ENCODE data around the gene PAX2.

PAX2 gene

GRCh38 chr10:100724531-100725027 is 20.8 kb upstream of the PAX2 start:
- no peak for DNase-seq (ENCODE audit: low read depth, low spot score)

DNA sequence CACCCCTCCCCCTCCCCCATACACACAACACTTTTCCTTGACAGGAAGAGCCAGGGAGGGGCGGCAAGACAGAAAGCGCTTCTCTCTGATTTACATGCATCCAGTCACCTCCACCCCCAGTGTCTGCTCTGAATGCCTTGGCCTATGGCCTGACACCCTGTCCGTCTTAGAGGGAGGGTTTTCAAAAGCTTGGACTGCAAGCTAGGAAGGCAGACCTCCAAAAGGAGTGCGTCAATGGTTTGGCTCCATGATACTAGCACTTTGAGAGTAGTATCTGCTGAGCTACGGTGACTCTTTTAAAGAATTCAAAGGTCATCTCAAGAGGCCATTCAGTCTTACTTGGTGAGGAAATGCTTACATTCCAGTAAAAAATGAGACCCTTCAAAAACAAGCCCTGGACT is 20.3 kb upstream of the PAX2 start:
- DNase-seq (ENCODE audit: low read depth, low spot score), result no peak

DNA sequence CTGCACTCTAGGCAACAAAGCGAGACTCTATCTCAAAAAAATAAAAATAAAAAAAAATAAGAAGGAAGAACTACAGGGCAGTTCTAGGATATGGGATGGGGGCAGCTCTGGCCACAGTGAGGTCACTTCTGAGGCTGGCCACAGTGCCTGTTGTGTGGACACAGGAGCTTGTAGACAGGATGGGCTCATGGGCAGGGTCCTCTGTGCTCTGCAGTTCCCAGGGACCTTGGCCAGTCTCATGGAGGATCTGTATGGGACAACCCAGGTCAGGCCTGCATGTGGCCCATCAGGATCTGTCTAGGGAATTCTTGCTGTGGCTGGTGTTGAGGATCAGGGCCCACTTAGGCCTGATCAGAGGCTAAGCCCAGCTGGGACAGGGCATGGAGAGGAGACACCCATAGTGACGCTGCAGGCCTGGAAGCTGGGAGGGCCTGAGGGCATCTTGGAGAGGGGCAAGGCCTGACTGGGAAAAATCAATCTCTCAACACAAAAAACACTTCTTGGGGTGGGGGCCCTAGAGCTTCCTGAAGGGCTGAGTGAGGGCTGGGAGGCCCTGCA is 19.4 kb upstream of the PAX2 start:
- no peak for DNase-seq (ENCODE audit: low read depth, low spot score)

- no peak for DNase-seq (ENCODE audit: low read depth, low spot score)
These were observed 17.6 kb upstream of the PAX2 start for GRCh38 chr10:100727808-100728207.

DNA sequence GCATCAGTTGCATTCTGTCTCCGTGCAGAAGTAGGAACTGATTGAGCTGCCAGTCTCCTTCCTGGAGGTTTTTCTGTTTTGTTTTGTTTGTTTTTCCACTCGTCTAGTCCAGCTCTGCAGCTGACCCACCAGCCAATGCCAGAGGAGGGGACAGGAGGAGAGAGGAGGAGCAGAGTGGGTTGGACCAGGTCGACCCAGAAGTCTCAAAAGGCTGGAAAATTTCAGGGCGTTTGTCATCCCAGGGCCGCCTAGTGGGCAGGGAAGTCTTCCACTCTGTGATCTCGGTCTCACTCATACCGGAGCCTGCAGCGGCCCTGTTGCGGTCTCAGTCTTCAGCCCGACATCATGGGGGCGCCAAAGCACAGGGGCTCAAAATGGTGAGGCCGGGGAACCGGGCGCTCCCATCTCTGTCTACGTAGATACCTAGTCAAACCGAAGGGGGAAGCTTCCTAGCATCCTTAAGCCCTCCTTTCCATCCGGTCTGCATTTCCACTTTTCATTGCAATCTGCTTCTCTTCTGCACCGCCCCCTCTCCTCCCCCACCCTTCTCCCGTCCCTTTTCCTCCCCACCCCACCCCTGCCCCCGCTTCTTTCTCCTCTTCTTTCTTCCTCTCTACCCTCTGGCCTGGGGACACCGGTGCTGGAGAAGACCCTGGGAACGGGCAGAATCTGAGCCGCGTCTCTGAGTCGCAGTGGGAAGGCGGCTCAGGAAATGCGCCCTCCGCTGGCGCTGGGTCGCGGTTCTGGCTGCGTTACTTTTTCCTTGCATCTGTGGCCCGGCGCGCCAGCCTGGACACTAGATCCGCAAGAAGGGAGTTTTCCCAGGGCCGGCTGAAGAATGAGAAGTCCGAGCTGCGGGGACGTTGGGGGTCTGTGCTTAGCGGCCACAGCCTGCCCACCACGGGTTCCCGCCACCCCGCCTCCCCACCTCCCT is 16.2 kb upstream of the PAX2 start:
- no peak for DNase-seq (ENCODE audit: low read depth, low spot score)

DNA sequence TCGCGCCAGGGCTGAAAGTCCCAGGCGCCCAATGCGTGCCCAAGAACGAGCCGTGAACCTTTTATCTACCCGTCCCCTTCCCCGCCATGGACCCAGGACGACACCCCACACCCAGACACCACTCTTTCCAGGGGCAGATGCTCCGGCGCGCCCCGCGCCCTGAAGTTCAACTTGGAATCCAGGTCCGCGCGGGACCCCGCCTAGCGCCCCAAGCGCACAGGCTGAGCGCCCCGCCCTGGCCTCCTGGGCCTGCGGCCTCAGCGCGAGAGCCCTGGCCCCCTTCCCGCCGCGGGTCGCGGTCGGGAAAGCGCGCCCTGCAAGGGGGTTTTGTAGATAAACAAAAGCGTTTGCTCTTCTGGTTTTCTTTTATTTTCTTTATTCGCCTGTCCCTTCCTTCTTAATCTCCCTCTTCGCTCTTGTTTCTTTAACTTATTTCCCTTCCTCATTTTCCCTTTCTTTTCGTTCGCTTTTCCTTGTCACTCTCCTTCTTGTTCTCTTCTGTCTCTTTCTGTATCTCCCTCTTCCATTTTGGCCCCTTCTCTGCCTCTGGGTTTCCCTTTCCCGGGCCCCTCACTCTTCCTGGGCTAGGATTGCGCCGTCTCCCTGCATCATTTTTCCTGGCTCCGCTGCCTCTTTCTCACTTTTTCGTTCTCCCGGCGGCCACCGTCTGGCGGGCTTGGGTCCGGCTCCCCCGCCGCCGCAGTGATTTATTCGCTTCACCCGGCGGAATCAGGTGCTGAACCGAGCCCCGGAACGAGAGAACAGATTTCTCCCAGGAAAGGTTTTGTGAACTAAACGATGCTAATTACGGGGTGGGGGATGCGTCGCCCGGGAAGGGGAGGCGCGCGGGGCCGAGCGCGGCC is 15.3 kb upstream of the PAX2 start:
- no peak for DNase-seq (ENCODE audit: low read depth, low spot score)

- DNase-seq (ENCODE audit: low read depth, low spot score), result no peak
These were observed 14.5 kb upstream of the PAX2 start for GRCh38 chr10:100730725-100731406.

- DNase-seq (ENCODE audit: low read depth, low spot score), result no peak
These were observed 13.8 kb upstream of the PAX2 start for GRCh38 chr10:100731407-100732240.

DNA sequence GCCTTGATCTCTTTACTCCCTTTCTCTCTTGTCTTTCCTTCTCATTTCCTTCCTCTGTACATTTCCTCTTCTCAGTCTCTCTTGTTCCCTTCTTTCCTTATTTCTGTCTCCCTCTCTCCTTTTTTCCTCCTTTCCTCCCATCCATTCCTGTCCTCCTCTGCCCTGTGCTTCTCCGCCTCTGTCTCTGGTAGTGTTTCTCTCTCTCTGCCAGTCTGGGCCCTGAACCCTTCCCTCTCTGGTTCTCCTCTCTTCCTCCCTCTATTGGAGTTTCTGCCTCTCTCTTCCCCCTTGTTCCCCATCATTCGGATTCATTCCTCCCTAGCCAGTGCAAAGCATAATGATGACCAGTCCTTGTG is 13.2 kb upstream of the PAX2 start:
- DNase-seq (ENCODE audit: low read depth, low spot score), result no peak

DNA sequence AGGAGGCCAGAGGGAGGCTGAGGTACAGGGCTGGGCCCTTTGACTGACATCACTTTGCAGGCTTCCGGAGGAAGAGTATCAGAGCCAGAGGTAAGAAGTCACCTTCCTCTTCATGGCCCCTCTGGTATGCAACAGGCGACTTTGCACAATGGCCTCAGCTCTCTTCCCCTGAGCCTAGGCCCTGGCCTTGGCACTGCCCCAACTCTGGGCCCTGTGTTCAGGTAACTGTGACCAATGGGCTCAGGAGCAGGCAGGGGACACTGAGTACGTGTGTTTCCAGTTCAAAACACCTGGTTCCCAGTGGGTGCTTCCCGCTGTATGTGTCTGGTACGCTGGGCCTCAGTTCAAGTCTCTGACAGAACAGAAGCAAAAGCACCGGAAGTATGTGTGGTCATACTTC is 12.1 kb upstream of the PAX2 start:
- no peak for DNase-seq (ENCODE audit: low read depth, low spot score)

- no peak for DNase-seq (ENCODE audit: low read depth, low spot score)
These were observed 10.9 kb upstream of the PAX2 start for GRCh38 chr10:100734295-100735086.

GRCh38 chr10:100735087-100735336 is 10.4 kb upstream of the PAX2 start:
- DNase-seq (ENCODE audit: low read depth, low spot score), result no peak

DNA sequence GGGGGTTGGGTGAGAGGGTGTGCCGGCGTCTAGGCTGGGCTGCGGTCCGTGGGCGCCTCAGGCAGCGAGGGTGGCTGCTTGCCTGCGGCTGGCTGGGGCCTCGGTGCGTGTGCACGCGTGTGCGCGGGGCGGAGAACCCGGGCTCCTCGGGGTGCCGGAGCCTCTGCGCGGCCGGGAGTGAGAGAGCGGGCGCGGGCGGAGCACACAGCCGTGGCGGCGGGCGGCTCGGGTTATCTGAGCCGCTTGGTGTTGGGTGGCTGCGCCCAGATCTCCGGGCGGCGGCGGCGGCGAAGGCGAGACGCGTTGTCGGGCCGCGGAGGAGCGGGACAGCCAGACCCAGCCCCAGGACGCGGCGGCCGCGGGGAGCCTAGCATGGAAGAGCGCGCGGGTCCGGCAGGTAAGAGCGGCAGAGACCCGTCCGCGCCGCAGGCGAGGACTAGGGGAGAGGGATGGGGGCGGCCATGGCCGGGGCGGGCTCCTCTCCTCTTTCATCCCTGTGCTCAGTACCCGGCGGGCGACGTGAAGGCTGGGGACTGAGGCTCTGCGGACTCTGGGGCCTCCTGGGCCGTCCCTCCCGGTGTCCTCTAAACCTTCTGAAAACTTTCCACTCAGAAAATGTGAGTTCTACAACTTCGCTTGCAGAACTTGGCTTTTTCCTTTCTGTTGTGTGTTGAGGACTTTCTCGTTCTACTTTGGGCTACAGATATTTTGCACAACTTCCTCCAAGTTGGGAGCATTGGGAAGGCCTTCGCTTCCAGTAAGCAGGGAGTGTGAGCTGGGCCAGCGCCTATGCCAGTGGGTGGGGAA is 9.8 kb upstream of the PAX2 start:
- no peak for DNase-seq (ENCODE audit: low read depth, low spot score)

DNA sequence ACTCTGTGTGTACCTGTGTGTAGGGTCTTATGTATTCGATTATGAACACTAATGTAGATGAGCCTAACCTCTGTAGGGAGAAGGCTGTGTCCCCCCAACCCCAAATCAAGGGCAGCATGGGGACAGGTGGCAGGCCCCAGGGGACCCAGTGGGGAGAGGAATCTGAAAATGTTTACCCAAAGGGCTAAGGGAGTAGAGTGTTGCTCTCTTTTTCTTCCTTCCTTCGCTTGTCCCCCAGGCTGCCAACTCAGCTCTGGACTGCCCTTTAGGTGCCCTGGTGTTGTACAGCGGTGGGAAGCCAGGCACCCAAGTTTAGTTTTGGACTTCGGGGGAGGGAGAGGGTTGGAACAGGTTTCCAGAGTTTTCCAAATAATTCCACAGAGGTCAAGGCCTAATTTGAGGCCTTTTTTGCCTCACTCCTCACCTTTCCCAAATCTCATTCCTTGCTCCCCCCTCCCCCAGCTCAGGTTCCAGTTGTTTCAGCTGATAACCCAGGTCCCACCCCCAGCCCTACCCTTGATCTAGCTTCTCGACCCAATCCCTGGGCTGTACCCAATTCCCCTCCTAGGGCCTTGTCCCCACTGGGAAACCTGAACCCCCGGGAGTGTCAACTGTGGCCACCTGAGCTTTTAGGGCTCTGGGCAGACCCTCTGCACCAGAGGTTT is 9.1 kb upstream of the PAX2 start:
- DNase-seq (ENCODE audit: low read depth, low spot score), result no peak

GRCh38 chr10:100736809-100737354 is 8.5 kb upstream of the PAX2 start:
- no peak for DNase-seq (ENCODE audit: low read depth, low spot score)

DNA sequence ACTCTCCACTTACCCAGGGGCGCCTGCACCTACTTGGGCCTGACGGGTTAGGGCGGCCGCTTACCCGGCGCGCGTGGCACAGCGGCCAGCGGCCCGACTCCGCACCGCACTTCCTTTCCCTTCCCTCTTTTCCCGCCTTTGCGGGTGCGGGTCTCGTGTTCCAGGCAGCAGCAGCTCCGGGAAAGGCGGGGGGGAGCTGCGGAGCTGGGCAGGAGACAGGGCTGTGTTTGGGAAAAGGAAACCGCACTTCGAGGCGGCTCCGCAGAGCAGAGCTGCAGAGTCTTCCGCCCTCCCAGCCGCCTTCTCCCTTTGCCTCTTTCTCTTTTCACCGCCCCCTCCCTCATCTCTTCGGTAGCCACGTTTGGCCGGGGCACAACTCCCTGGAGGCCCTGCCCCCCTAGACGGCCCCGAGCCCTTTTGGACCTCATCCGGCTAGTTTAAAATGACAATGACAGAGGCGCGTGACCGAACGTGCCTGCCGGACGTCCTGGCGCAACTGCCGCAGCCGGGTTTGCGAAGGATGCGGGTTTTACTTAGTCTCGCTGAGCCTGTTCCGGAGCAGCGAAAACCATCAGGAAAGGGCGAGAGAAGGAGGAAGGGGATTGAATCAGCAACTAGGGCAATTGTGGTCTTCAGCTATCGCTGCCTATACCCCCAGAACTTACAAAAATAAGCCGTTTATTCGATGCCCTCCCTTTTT is 7.9 kb upstream of the PAX2 start:
- no peak for DNase-seq (ENCODE audit: low read depth, low spot score)

DNA sequence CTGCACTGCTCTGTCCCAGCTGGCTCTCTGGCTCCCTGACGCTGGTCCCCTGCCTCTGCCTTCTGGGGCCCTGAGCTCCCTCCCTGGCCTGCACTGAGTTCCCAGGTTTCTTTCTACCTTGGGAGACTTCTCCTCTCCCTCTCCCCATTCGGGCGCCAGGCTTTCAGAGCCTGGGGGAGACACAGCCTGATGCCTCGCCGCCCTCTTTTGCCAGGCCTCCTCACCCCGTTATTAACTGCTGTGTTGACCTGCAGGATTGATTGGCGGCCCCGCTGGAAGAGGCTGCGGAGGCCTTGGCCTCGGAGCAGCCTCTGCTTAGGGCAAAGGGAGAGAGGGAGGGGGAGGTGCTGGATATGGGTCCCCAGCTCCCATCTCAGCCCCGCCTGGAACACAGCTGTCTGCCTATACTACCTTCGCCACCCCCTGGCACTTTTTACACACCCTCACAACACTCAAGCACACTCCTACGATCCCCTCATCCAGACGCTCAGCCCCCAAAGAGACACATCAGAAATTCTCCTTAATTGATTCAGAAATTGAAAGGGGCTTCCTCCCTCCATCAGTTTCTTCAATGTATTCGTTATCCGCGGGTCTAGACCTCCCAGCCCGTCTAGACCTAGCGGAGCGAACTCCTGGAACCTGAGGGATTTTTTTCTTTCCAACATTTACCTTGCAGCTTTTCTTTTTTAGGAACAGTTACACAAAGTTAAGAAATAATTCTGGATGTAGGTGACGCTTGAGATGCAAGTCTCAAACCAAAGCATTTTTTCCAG is 7.1 kb upstream of the PAX2 start:
- no peak for DNase-seq (ENCODE audit: low read depth, low spot score)
